Measurements from ENCODE around the gene TRIM37.

Gene TRIM37

GRCh38 chr17:59028328-59028727 lies 78.4 kb downstream of the TRIM37 start:
- no peak for DNase-seq (ENCODE audit: low spot score)

GRCh38 chr17:59027750-59028149 lies 78.9 kb downstream of the TRIM37 start:
- no peak for DNase-seq (ENCODE audit: low spot score)

DNA sequence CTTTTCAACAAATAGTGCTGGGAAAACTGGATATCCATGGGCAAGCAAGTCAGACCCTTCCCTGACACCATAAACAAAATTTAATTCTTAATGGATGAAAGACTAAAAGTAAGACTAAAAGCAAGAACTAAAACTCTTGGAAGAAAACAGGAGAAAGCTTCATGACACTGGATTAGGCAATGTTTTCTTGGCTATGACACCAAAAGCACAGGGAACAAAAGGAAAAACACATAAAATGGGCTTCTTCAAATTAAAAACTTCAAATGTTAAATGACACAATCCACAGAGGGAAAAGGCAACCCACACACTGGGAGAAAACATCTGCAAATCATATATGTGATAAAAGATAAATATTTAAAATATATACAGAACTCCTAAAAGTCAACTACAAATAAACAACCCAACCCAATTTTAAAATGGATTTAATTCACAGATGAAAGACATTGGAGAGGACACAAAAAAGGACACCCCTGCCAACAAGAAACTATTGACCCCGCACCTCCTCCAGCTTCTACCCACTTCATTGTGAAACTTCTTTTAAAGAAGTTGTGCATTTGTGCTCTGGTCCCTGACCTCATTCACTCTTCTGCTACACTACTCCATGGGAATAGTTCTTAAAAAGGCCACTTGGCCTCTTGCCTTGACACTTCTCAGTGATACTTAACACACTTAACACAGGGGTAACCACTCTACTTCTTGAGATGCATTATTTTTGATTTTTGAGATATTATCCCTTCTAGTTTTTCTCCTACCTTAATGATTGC lies 80.3 kb downstream of the TRIM37 start:
- DNase-seq (ENCODE audit: low spot score), result no peak

DNA sequence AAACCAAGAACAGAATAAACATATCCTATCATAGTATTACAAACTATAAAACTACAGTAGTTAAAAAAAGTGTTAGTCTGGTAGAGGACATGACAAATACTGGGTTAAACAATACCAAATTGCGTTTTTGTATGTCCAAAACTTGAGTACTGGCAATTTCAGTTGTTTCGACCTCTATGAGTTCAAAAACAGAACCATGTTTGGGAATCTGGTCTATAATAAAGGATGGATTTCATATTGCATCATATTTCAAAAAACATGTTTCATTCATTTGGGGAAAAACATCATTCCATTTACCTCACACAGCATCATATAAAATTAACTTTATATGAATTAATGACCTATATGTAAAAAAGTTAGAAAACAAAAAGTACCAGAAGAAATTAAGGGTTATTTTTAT lies 81.8 kb downstream of the TRIM37 start:
- no peak for DNase-seq (ENCODE audit: low spot score)

DNA sequence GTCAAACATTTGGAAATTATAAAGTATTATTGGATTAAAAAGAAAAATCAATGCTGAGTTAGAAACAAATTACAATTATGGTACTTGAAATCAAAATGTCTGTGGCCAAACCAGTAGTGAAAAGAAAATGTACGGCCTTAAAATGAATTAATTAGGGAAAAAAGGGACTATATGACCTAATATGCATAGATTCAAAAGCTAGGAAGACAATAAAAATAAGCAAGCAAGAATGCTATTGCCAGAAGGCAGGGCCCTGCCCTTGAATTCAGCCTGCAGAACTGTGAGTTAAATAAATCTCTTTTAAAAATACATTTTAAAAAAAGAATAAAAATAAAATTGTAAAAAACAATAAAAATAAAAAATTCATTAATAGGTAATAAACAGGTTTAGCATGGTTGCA lies 88.7 kb downstream of the TRIM37 start:
- no peak for DNase-seq (ENCODE audit: low spot score)

GRCh38 chr17:59011975-59012374 lies 94.7 kb downstream of the TRIM37 start:
- no peak for DNase-seq (ENCODE audit: low spot score)

GRCh38 chr17:59010026-59010425 lies 96.7 kb downstream of the TRIM37 start:
- no peak for DNase-seq (ENCODE audit: low spot score)

GRCh38 chr17:59008737-59009136 lies 97.9 kb downstream of the TRIM37 start:
- no peak for DNase-seq (ENCODE audit: low spot score)

DNA sequence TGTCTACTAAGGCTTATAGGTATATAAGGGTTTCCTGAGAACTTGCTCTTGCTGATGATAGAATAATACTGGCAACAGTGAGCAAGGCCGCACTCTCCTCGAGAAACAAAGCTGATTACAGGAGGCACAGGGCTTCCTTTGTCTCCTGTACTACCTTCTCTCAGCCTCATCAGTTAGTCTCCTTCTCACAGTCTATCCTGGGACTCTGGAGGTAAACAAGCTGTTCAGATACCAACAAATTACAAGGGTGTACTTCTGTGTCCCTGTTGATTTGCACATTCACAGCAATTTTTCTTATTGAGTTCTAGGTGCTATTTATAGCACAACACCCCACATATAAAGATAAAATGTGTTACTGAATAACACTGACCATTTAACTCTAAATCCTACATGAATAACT lies 98.7 kb downstream of the TRIM37 start:
- no peak for DNase-seq (ENCODE audit: low spot score)

DNA sequence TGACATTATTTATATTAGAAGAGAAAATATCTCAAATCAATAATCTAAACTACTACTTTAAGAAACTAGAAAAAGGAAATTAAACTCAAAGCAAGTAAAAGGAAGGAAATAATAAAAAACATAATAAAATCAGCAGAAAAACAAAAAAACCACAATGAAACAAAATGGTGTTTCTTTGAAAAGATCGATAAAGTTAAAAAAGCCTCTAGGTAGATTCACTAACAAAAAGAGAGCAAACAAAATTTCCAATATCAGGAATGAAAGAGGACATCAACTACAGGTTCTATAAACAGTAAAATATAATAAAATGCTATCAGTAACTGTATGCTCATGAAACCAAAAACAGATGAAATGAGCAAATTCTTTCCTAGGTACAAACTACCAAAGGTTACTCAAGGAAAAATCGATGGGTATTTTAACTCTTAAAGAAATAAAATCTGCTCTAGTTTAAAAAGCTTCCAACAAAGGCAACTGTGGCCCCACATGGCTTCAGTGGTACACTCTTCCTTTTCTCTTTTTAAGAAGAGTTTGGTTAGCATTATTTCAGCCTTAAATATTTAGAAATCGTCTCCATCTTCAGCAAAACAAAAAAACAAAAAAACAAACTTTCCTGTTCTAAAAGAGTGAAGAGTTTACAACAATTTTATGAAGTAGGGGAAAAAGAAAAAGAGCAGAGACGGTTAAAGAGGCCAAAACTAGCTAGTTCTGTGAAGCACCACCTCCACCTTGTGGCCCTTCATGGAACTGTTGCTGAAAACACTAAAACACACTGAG lies 102.2 kb downstream of the TRIM37 start:
- peak; percentile 28 for DNase-seq (ENCODE audit: low spot score)

GRCh38 chr17:59003860-59004259 lies 102.8 kb downstream of the TRIM37 start:
- DNase-seq (ENCODE audit: low spot score), result no peak

GRCh38 chr17:59002848-59003247 lies 103.8 kb downstream of the TRIM37 start:
- no peak for DNase-seq (ENCODE audit: low spot score)

GRCh38 chr17:59002126-59002525 lies 104.6 kb downstream of the TRIM37 start:
- DNase-seq (ENCODE audit: low spot score), result no peak

- peak; percentile 48 for DNase-seq (ENCODE audit: low spot score)
These were observed 105.4 kb downstream of the TRIM37 start for GRCh38 chr17:59001158-59001814.

GRCh38 chr17:59000022-59000421 lies 106.7 kb downstream of the TRIM37 start:
- DNase-seq (ENCODE audit: low spot score), result no peak

- DNase-seq (ENCODE audit: low spot score), result no peak
These were observed 107.2 kb downstream of the TRIM37 start for GRCh38 chr17:58999500-58999899.

DNA sequence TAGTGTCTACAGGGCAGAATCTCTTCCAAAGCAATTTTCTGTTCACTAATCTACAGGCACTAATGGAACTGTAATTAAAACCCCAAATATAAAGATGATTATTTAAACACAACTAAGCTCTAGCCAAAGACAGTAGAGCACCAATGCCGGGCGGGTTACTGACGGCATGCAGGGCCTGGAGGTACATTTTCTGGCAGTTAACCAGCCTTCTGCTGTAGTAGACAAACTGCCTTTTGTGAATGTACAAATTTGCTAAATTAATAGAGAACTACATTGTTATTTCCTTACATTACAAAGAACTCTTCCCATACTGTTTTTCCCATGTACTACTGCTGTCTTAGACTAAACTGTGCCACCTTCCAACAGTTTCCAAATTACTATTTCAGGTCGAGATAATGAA lies 107.8 kb downstream of the TRIM37 start:
- no peak for DNase-seq (ENCODE audit: low spot score)

DNA sequence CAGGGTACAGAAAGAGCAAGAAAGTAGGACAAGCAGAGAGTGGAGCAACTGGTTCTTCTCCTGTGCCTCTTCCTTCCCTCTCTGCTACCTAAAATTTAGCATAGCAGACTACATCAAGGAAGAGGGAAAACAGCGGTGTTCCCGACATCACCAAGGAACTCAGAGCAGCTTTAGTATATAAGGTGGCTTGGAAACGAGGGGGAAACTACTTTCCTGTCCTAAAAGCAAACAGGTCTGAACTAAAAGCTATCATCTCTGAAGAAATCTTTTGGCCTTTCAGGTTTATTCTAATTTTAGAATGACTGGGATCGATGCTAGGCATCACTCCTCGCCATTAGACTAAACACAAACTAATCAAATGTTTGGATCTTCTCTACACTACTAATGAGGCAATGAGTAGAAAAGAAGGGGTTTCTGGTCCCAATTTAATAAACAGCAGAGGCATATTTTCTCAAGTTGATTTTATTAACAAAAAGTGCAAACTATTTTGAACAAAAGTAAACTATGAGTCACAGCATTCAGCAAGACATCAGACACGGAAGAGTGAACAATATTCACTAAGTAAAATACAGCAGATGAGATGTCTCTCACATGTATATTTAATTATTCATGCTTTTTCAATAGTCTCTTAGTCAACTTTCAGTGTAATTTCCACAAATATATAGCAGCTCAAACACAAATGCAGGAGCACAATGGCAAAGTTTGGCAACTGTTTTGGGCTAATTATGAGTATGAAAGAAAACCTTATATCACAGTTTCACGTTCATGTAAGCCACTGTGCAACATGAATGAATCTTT lies 108.7 kb downstream of the TRIM37 start:
- DNase-seq (ENCODE audit: low spot score), result no peak

DNA sequence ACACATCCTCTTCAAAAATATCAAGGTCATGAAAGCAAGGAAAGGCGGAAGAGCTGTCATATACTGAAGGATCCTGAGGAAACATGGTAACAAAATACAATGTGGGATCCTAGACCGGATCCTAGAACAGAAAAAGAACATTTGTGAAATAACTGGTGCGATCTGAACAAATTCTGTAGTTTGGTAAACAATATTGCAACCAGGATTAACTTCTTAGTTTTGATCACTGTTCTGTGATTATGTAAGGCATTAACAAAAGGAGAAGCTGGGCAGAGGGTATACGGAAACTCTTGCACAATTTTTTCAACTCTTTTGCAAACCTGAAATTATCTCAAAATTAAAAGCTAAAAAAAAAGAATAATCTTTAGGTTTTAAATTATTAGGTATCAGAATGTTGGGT lies 109.7 kb downstream of the TRIM37 start:
- DNase-seq (ENCODE audit: low spot score), result no peak

DNA sequence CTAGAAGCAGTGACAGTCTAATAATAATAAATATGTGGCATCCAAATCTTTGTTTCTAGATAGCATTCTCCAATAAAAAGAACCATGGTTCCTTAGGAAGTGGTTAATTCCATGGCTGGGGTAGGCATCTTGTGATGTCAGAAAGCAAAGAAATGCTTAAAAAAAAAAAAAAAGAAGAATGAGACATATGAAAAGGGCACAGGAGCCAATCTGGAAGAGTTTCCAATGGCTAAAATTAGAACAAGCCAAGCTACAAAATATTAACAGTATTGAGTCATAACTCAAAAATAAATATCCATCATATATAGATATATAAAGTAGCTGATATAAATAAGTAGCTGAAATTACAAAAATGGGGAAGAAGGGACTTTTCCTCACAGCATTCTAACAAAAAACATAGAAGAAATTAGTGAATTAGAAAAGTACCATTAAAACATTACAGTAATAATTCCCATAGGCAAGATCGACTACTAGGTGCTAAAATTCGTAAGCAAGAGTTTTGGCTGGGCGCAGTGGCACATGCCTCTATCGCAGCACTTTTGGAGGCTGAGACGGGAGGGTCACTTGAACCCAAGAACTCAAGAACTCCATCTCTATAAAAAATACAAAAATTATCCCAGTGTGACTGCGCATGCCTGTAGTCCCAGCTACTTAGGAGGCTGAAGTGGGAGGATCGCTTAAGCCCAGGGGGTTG lies 111.3 kb downstream of the TRIM37 start:
- DNase-seq (ENCODE audit: low spot score), result peak; percentile 51

DNA sequence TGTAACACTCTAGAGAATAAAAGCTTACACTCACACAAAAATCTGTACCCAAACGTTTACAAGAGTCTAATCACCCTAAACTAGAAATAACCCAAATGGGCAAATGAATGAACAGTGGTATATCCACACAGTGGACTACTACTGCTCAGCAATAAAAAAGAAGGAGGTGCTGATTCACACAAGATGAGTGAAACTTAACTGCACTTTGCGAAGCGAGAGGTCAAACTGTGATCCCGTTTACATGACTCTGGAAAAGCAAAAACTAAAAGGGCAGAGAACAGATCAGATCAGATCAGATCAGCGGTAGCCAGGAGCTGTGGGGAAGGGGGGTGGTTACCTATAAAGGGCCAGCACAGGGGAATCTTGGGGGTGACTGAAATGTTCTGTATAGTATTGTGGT lies 113.4 kb downstream of the TRIM37 start:
- DNase-seq (ENCODE audit: low spot score), result no peak
